GM19397 (cell line): ENCODE data around the gene C4BPB.

Experiments used
- ATAC-seq: cut with Tn5 transposase; IDR thresholded peaks from one replicate; pipeline ENCODE4 v1.9.1; 2021; ENCODE audit warnings: mild to moderate bottlenecking, moderate library complexity; ENCODE audit not compliant: unreplicated experiment

Gene C4BPB

DNA sequence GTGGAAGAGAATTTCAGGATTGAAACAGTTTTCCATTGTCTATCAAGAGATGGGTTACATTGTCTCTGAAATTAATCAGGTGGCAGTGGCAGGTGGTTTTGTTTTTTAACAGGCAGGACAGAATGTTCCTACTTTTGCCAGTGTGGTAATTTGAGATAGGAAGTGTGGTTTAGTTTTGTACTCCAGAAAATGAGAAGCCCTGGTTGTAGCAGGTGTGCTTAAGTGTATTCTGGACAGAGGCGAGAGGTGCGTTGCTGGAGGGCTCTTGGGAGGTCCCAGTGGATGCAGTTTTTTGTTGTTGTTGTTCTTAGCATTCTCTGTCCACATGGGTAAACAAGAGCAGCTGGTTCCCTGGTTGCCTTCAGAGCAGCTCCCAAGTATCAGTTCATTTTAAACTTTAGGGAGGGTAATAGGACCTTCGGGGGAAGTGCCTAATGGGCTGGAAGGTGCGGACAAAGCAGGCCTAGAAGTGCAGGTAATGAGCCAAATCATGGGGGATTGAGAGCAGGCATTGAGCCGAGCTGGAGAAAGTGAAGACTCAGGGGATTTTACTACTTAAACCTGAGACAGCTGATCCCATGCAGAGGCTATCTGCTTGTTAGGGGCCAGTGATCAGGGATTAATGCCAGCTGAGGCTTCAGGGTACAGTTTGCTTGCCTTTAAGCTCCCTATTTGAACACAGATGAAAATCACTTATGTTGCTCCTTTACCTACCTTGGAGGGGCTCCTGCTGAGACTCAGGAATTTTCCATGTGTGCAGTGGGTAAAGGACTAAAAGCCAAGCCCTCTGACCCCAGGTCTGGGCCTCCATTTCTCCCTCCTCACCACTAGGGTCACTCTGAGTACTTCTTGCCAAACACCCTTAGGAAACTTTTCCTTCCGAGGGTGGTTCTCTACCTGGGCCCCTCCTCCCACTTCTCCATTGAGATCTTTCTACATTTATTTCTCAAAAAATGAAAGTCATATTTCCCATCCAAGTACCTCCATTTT, 29.5 kb upstream of the C4BPB start:
- ATAC-seq: no peak

DNA sequence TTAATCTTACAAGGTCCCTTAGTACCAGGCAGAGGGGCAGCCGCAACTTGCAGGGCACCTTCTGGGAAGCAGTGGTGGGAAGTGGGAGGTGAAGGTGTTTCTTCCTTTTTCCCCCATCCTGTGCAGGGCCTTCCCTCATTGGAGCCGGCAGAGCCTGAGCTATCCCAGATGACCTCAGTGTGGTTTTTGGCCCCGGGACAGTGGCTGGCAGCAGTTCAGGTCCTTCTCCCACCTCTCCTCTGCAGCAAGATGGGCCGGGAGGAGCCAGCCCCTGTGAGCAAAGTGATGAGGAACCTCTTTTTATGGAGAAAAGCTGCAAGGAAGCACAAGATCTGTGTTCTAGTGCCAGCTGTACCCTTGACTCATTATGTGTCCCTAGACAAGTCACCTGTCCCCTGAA, 28.8 kb upstream of the C4BPB start:
- ATAC-seq: no peak

DNA sequence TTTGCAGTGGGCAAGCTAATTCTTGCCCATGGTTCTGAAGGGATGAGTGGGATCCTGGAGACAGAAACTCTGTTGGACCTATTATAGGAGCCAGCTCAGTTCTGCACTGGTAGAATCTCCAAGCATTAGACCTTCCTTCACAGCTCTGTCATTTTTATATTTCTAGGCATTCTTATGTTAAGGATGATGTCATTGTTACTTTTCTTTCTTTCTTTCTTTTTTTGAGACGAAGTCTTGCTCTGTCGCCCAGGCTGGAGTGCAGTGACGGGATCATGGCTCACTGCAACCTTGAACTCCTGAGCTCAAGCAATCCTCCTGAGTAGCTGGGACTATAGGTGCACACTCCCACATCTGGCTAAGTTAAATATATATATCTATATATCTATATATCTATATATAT, 28.1 kb upstream of the C4BPB start:
- ATAC-seq: no peak

DNA sequence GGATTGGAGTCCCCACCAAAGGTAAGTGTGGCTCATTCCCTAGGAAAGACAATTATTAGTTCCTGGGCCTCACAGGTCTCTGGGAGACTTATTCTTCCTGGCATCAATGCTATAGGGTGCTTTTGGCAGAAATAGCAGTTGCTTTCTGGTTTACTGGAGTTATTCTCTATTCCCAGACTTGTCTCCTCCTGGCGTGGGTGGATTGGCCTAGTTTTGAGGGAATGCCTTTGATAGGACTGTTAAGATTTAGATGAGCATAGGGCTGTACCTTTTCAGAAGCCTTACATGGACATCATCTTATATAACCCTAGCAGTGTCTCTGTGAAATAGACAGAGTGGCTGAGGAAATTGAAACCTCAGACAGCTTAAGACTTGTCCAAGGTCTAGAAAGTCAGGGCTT, 26.6 kb upstream of the C4BPB start:
- ATAC-seq: no peak

DNA sequence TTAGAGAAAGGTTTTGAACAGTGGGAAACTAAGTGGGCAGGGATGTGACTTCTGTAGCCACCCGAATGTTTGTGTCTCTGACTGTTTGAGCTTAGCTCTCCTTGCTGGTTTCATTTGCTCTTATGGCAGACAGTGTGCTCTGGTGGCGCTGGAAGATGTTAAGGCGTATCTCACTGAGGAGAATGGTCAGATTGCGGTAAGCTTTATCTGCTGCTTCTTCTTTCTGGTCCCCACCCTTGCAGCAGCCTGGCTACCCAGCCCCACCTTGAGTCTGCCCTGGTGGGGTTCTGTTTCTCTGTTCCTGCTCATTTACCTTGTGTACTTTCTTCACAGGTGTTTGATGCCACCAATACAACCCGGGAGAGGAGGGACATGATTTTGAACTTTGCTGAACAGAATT, 25.6 kb upstream of the C4BPB start:
- ATAC-seq: no peak

DNA sequence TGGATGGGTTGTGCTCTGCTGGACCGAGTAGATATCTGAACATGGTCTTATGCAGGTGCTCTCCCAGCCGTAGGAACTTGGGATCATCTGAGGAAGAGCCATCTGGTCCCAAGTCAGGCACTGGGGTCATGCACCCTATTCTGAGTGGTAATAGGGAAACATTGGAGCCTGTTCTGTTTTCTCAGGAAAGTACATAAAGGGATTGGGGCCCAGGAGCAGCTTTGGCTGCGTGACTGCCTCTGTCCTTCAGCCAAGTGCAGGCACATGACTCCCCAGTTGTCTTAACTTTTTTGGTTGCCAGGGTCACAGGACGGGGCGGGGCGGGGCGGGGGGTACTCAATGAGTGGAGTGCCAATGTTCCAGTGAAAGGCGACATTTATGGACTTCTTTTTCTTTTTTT, 24.1 kb upstream of the C4BPB start:
- ATAC-seq: no peak

DNA sequence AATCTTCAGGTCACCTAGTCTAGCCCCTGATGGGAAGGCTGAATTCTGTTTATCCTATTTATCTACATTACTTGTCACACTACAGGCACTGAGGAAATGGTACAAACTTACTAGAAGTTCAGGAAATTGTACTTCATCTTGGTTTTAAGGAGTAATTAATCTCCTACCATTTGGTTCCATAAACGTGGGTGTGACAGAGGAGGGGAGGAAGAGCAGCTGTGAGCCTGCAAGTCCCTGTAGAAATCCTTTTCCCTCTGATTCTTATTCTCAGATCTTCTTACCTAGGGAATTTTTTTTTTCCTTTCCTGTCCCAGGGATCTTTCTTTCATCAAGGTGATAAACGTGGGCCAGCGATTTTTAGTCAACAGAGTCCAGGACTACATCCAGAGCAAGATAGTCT, 21.5 kb upstream of the C4BPB start:
- no peak for ATAC-seq

DNA sequence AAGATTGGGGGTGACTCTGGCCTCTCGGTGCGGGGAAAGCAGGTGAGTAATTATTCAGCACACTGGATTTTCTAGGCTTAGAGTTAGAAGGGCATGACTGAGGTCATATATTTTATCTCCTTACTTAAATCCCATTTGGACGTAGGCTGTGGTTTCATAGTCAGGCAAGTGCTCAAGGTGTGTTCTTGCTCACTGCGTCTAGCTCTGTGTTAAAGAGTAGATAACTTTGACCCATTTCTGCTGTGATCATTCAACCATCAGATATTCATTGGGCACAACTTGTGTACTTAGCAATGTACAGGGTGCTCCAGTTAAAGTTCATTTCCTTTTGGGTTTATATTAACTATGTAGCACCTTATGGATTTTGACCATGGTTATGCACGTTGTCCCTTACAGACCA, 21.0 kb upstream of the C4BPB start:
- ATAC-seq: no peak

DNA sequence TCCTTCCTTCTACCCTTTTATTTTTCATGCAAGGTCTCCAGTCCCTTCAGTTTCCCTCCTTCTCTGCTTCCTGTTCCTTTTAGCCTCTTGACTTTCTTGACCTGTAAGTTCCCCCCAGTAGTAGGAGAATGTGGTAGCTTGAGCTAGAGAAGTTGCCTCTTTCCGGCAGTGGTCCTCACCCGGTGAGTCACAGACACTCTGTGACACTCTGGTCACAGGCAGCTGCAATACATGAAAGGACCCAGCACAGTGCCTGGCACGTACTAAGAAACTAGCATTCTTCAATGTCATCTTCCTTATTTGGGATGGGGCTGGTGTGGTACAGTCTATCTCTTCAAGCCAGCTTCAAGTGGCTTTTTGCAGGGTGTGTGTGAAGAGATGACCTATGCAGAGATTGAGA, 19.6 kb upstream of the C4BPB start:
- ATAC-seq: no peak

DNA sequence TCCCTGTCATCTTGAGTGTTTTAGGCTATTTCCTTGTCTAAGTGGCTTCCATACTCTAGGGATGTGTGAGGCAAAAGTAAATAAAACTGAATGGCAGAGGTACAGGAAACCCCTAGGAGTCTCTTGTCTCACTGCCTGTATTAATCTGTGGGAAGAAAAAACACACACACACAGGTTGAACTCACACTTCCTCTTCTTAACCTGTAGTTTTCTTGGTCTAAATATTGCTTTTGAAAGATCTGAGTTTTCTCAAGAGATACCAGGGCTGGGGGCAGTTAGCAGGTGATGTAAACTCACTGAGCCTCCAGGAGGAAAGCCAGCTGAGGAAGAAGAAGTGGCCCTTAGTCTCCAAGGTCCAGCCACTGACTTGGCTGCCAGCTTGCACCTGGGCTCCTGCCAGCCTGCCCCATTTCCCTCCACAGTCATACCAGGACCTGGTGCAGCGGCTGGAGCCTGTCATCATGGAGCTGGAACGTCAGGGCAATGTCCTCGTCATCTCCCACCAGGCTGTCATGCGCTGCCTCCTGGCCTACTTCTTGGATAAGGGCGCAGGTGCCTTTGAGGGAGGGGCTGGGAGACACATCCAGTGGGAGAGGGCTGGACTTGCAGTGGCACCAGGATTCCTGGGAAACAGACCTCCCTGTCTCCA, 18.7 kb upstream of the C4BPB start:
- ATAC-seq: no peak

DNA sequence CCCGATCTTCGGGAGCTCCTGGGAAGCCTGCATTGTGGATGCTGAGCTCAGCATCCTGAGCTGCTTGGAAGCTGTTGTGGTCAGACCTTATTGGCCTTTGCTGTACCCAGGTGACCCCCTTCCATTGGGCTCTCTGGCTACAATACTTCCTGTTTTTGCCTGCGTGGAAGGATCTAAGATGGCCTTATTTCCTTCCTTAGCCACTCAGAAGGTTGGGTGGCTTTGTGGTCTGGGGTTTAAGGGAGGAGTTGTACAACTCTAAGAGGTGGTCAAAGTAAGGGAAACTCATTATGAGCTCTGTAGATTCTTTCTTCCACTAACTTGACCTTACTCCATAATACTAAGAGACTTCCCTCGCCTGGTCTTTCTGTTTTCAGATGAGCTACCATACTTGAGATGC, 17.8 kb upstream of the C4BPB start:
- no peak for ATAC-seq

DNA sequence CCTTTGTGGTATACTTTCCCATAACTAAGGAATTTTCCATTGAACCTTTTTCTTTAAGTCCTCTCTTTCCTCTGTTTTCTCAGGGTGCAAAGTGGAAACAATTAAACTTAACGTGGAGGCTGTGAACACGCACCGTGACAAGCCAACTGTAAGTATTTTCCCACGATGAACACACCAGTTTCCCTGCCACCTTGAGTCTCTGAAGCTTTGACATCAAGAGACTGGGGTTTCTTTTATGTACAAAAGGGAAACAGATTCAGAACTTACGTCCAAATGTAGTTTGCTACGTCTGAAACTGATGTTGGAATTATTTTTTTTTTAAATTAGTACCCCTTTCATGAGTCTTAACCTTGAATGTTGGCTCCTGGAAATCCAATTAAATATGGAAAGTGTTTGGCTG, 17.2 kb upstream of the C4BPB start:
- no peak for ATAC-seq

DNA sequence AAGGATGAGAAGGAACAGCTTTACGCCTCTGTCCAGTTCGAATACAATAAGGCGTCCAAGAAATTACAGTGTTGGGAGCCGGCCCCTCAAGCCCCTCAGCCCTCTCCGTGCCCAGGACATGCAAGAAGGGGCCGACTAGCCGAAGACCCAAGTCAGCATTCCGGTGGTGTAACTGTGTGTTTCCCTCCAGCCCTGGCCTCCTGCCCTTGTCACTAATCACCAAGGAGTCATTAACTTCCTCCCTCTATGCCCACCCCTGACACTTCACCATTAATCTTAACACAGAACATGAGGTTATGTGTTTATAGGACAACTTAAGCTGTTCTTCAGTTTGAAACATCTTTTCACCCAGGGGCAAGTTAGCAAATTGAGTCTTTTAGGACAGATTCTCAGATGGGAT, 16.4 kb upstream of the C4BPB start:
- ATAC-seq: no peak

DNA sequence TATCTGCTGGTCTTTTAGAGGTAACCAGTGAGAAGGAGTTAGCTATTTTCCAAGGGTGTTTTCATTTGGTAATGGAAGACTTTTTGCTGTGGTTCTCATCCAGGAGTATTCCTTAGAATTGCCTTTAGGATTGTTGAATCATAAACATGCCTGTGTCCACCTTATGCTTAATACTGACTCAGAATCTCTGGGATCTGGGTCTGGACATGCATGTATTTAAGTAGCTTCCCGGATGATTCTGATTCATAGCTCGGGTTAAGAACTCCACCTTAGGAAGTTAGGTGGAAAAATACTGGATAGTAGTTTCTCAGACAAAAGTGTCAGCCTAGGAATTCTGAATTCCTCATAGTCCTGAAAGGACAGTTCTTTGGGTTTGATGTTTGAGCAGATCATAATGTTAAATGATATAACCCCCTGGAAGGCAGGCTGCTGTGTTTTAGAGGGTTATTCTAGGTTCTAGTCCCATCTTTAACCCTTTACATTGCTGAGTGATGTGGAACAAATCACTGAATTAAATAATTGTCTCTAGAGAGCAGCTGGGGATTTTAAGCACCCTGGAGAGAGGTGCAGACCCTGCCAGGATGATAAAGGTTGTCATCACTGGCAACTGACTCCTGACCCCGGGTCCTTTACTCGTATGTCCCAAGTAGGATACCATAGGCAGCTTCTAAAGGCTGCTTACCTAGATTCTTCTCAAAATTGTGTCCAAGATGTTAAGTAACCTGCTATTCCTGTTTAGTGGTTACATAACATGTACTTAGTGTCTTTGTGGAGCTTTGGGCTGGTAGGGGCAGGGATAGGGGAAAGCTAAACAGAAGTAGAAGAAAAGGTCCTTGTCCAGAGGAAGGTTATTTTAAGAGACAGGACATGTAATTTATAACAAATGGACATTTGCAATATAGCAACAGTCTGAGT, 14.5 kb upstream of the C4BPB start:
- ATAC-seq: no peak

DNA sequence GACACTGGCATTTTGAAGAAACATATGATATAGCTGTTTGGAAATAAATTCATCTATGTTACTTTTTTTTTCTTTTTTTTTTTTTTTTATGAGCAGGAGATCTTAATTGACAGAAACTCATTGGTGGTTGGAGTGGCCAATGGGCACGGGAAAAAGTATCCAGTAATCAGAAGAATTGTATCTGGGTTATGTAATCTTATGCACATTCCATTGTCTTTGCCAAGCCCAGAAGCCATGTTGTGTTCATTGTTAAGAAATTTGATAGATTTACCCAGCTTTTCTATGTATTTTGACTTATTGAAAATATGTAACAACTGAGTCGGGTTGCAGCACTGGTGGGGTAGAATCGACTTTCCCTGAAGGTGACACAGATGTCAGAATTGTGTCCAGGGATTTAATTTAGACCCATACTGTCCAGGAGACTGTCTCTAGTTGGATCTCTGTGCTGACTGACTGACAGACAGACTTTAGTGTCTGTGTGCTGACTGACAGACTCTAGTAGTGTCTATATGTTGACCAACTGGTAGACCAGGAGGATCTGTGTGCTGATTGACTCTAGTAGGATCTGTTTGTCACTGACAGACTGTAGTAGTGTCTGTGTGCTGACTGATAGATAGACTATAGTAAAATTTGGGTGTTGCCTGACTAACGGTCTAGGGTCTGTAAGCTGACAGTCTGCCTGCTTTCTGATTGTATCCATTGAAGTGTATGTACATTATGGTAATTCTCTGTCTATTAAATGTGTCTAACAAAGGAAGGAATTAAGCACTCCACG, 12.3 kb upstream of the C4BPB start:
- ATAC-seq: no peak

DNA sequence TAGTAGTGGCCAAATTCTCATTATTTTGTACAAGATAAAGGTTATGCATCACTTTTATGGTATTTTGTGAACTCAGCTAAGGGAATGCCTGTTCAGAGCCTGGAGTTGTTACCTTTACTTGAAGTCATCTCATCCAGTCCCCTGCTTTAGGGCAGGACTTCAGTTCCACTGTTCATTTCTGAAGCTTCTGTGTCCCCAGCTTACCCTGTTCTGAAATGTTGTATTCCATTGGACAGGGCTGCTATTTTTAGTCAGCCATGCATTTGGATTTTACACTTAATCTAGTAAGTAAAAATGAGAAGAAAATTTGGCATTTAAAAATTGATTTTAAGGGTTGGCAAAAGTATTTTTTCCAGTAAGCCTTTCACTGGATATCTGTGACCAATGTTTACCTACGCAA, 11.6 kb upstream of the C4BPB start:
- ATAC-seq: no peak

DNA sequence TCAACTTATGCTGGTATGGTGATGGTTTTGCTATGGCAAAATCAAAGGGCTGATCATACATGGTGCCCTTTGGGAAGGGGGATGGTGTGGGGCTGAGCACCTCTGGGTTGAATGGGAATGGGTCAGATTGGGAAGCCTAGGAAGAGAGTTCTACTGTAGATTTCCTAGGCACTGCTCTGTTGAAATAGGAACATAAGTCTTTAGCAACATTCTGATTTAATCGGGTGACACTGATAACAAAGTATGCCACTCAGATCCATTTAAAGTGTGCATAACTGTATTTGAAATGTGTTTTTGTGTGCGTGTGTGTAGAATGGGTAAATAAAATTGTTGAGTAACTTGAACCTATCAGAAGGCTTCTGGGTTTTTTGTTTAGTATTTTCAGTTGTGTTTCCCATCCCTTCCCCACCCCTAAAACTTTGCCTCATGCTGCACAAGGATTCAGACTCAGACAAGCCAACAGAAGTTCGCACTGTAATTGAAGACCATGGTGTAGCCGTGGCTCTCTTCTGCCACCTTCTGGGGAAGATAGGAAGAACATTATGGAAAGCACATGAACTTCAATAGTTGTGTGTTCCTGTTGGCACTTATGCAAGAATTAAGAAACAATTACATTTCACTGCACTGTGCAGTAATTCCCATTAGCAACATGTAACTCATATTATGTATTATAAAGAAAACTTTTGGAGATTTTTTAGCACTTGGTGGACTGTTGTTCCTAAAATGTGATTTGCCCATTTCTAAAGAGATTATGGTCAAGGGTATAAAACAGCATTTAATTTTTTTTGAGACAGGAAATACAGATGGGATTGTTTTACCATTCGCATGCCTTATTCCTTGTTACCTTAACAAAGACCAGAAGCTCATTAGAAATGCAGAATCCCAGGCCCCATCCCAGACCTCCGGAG, 10.9 kb upstream of the C4BPB start:
- ATAC-seq: no peak

DNA sequence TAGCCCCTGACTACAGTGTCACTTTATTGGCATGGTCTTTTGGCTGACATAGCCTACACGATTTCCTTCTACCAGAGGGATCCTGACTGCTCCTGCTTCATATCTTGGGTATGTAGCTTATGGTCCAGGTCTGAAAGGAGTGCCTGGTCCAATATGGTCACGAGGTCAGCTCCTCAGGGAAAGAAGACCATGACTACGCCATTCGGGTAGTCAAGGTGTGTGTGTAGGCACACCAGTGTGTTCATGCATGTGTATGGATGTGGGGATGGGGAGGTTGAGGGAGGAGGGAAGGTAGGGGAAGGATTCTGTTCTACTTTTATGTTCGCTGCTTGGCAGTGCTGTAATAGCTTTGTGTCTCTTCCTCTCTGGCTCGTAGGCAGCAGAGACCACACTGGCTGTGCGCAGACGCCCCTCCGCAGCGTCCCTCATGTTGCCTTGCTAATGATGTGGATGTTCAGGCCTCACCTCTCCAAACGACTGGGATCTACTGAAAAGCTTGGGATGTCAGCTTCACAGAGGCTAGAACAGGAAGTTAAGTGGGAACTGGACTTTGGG, 10.0 kb upstream of the C4BPB start:
- no peak for ATAC-seq

DNA sequence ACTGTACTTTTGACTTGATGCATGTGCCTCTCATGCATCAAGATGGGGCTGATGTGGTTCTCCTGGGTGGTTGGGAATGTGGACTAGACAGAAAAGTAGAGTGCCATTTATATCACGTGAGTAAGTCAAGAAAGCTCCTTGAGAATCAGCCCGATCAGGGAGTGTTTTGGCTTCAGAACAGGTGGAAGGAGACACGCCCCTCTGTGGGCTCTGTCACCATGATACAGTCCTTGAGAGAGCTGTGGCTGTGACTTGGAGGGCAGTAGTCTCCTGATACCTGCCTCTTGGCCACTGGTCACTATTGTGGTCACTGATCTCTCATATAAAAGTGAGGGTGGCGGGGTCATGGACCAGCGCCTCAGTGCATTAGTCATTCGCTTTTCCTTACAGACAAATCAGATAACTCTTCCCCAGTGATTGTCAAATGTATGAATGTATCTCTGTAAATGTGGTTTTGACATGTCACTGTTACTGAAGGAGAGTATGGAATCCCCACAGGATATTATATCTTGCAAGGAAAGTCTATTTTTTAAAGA, 8.9 kb upstream of the C4BPB start:
- ATAC-seq: no peak
